K562 (cell line): ENCODE results near the gene UMAD1. TPM values are rescaled to one million over a fixed set of nuclear protein-coding genes. Genes with fewer than 3 reads are reported as not detected.

Experiments used
- ATAC-seq: fragments of 200-7000 bp; cut with Tn5 transposase; 3 replicates; pipeline ENCODE4 v1.9.1; 2020; ENCODE audit warnings: moderate library complexity
- BruUV-seq: library from RNA; stranded (reverse); fragments of 400-500 nt; replicated peaks from 2 replicates; lab custom pipeline; 2021; lab: Mats Ljungman, UMichigan
- CTCF ChIA-PET: fragments of 300-600 bp; formaldehyde crosslinking; extraction: SDS; loops from one replicate; lab custom pipeline; 2021; ENCODE audit warnings: low intra/inter-chr PET ratio; lab: Yijun Ruan, JAX
- POLR2A ChIA-PET: fragments of 300-600, 350-650 bp; sonication (Branson Sonifier 250); formaldehyde crosslinking; extraction: SDS; loops from one replicate; lab custom pipeline; 2021; ENCODE audit warnings: antibody characterized with exemption, inconsistent platforms; lab: Yijun Ruan, JAX
- DNase-seq, 4 experiments: peaks; one replicate each; pipeline versions ENCODE4 v3.0.0 to v3.0.0-alpha.2; 2011 to 2018; ENCODE audit warnings: low spot score in 3 of 4, mixed read lengths in 3 of 4; ENCODE audit errors: extremely low read depth in 1 of 4
- FAIRE-seq: peaks from 2 replicates; lab custom pipeline; 2011; peaks lifted over from hg19 to GRCh38; lab: Jason Lieb, UNC
- H2AFZ ChIP-seq: 2 replicates; pipeline ENCODE4 v1.6.0; 2011; ENCODE audit warnings: low read depth, low read length, control low read depth, inconsistent platforms
- H3K27ac ChIP-seq: fragments of 200-600 bp; 3 replicates; pipeline ENCODE4 v1.8.0; 2011; ENCODE audit warnings: low read depth, mild to moderate bottlenecking, control low read depth, inconsistent platforms, low read length, moderate library complexity, mixed read lengths; ENCODE audit errors: extremely low read depth
- H3K27me3 ChIP-seq, 2 experiments: fragments of 300-600 bp in 1 of 2; 2 replicates in 1 of 2; 3 replicates in 1 of 2; pipeline versions ENCODE4 v1.6.0 to v1.8.0; 2011; ENCODE audit warnings: inconsistent platforms in 2 of 2, low read length in 2 of 2, mild to moderate bottlenecking in 1 of 2, mixed read lengths in 1 of 2, moderate library complexity in 1 of 2; ENCODE audit not compliant: control insufficient read depth in 2 of 2, insufficient read depth in 2 of 2
- H3K36me3 ChIP-seq: fragments of 300-600 bp; 3 replicates; pipeline ENCODE4 v1.8.0; 2011; ENCODE audit warnings: mild to moderate bottlenecking, low read length, inconsistent platforms; ENCODE audit not compliant: control insufficient read depth, insufficient read depth
- H3K4me1 ChIP-seq, 2 experiments: fragments of 200-600 bp in 1 of 2; replicated peaks in 1 of 2; 2 replicates in 1 of 2; 3 replicates in 1 of 2; pipeline versions ENCODE4 v1.5.1 to v1.8.0; 2011; ENCODE audit warnings: inconsistent platforms in 2 of 2, low read length in 2 of 2, mild to moderate bottlenecking in 1 of 2, mixed read lengths in 1 of 2, moderate library complexity in 1 of 2; ENCODE audit not compliant: control insufficient read depth in 2 of 2, insufficient read depth in 2 of 2
- H3K4me2 ChIP-seq: 2 replicates; pipeline ENCODE4 v1.6.1; 2011; ENCODE audit warnings: low read length, control low read depth, inconsistent platforms, mixed read lengths; ENCODE audit not compliant: insufficient read depth
- H3K4me3 ChIP-seq: fragments of 200-600 bp; sonication (generic), shearing (Covaris generic); 2 replicates; pipeline ENCODE4 v1.5.1; 2016; ENCODE audit warnings: control low read depth, inconsistent platforms
- H3K79me2 ChIP-seq: fragments of 200-600 bp; 3 replicates; pipeline ENCODE4 v1.8.0; 2011; ENCODE audit warnings: low read length, inconsistent platforms; ENCODE audit not compliant: control insufficient read depth, insufficient read depth
- H3K9ac ChIP-seq, 2 experiments: 2 replicates each; pipeline versions ENCODE4 v1.6.0 to v1.6.1; 2011; ENCODE audit warnings: low read depth in 2 of 2, low read length in 2 of 2, control low read depth in 1 of 2, inconsistent platforms in 1 of 2, mild to moderate bottlenecking in 1 of 2, mixed read lengths in 1 of 2; ENCODE audit not compliant: insufficient read depth in 1 of 2
- H3K9me1 ChIP-seq: one replicate; pipeline ENCODE4 v1.6.0; 2011; ENCODE audit warnings: inconsistent platforms, mild to moderate bottlenecking, low read length, moderate library complexity; ENCODE audit not compliant: control insufficient read depth, insufficient read depth
- H3K9me3 ChIP-seq: replicated peaks from 2 replicates; pipeline ENCODE4 v1.5.1; 2011; ENCODE audit warnings: low read depth, low read length, inconsistent platforms; ENCODE audit not compliant: control insufficient read depth, insufficient read depth
- H4K20me1 ChIP-seq: replicated peaks from 2 replicates; pipeline ENCODE4 v1.6.1; 2011; ENCODE audit warnings: low read length, inconsistent platforms, mixed read lengths; ENCODE audit not compliant: control insufficient read depth, insufficient read depth
- ATF6 ChIP-seq: sonication (generic); formaldehyde crosslinking; IDR thresholded peaks from 2 replicates; pipeline ENCODE4 v1.4.0; 2020; ENCODE audit warnings: mild to moderate bottlenecking, missing genetic modification reagents
- CBFA2T2 ChIP-seq: fragments of 450-650 bp; conservative IDR thresholded peaks from 2 replicates; pipeline ENCODE4 v1.6.1; 2017; ENCODE audit warnings: mild to moderate bottlenecking
- CBX2 ChIP-seq: fragments of 200-600 bp; sonication (generic); IDR thresholded peaks from one replicate; pipeline ENCODE4 v1.6.1; 2012; ENCODE audit warnings: mild to moderate bottlenecking, low read length, inconsistent platforms; ENCODE audit not compliant: insufficient read depth, poor library complexity, severe bottlenecking
- CC2D1A ChIP-seq: fragments of 450-650 bp; IDR thresholded peaks from 2 replicates; pipeline ENCODE4 v1.6.1; 2017; ENCODE audit warnings: mild to moderate bottlenecking
- COPS2 ChIP-seq: fragments of 450-650 bp; conservative IDR thresholded peaks from 2 replicates; pipeline ENCODE4 v1.6.1; 2016; ENCODE audit warnings: mild to moderate bottlenecking, moderate library complexity
- GABPB2 ChIP-seq: fragments of 250-450 bp; sonication (Bioruptor Pico); conservative IDR thresholded peaks from 2 replicates; pipeline ENCODE4 v1.5.1; 2021; ENCODE audit warnings: mild to moderate bottlenecking
- HNRNPLL ChIP-seq: fragments of 200-400 bp; formaldehyde crosslinking; IDR thresholded peaks from 2 replicates; pipeline ENCODE4 v1.6.1; 2017; ENCODE audit warnings: low read length, low read depth, mild to moderate bottlenecking; ENCODE audit not compliant: poor library complexity, severe bottlenecking
- JUND ChIP-seq, 2 experiments: IDR thresholded peaks; 2 replicates in 1 of 2; 3 replicates in 1 of 2; pipeline ENCODE4 v1.6.1; 2011; ENCODE audit warnings: borderline replicate concordance in 2 of 2, low read depth in 2 of 2, low read length in 2 of 2, improper control_type of control experiment in 1 of 2, missing biosample characterization in 1 of 2, missing genetic modification characterization in 1 of 2, missing genetic modification reagents in 1 of 2
- MECOM ChIP-seq: fragments of 250-450 bp; sonication (Bioruptor Pico); IDR thresholded peaks from 2 replicates; pipeline ENCODE4 v1.8.0; 2022; ENCODE audit warnings: inconsistent platforms
- NFATC3 ChIP-seq: fragments of 450-650 bp; IDR thresholded peaks from 2 replicates; pipeline ENCODE4 v1.6.1; 2017; ENCODE audit warnings: mild to moderate bottlenecking
- SLC30A9 ChIP-seq: fragments of 250-450 bp; sonication (Bioruptor Pico); IDR thresholded peaks from 2 replicates; pipeline ENCODE4 v1.8.0; 2022; ENCODE audit warnings: mild to moderate bottlenecking, moderate library complexity
- TARDBP ChIP-seq: fragments of 450-650 bp; IDR thresholded peaks from 2 replicates; pipeline ENCODE4 v1.6.1; 2016
- TCFL5 ChIP-seq: fragments of 250-450 bp; sonication (Bioruptor Pico); conservative IDR thresholded peaks from 2 replicates; pipeline ENCODE4 v1.6.1; 2021; ENCODE audit warnings: mild to moderate bottlenecking, moderate library complexity, matching md5 sums
- ZKSCAN1 ChIP-seq: fragments of 150-350 bp; IDR thresholded peaks from 2 replicates; pipeline ENCODE4 v1.6.1; 2016; ENCODE audit warnings: low read depth, low read length
- ZNF609 ChIP-seq: sonication (generic); formaldehyde crosslinking; IDR thresholded peaks from 2 replicates; pipeline ENCODE4 v1.8.1; 2023; ENCODE audit warnings: missing genetic modification reagents, mild to moderate bottlenecking, borderline replicate concordance
- WGBS: fragments of 100-300 bp; shearing (Covaris generic); methylation state at CpG from one replicate; pipeline ENCODE4 v1.1.6; 2016; ENCODE audit warnings: low coverage, mixed read lengths; ENCODE audit not compliant: insufficient coverage; ENCODE audit errors: missing lambda C conversion rate; 5-methylcytosine and 5-hydroxymethylcytosine counted together
- in situ Hi-C: fragments of 300-500 bp; cut with MboI; formaldehyde crosslinking; loops from 4 replicates; pipeline ENCODE4 v1.15.0; 2018; ENCODE audit warnings: inconsistent platforms, mixed read lengths
- intact Hi-C: fragments of 100-400 bp; cut with micrococcal nuclease; formaldehyde crosslinking; loops from 2 replicates; pipeline ENCODE4 v1.14.2; 2022
- polyA plus RNA-seq, 8 experiments: library from polyadenylated mRNA; depleted of rRNA in 4 of 8; stranded (reverse) in 5 of 8; unstranded in 3 of 8; fragments of >200 nt; fragmentation: Nextera tagmentation in 2 of 8; fragmentation: Illumina TruSeq in 1 of 8; extraction: Ambion mirVana in 2 of 8; extraction: Trizol in 1 of 8; gene quantifications; 2 replicates each; pipeline versions ENCODE4 v1.2.1 to v1.2.3, GENCODE V29; 2011 to 2014; ENCODE audit warnings: inconsistent platforms in 1 of 8, missing spikeins in 1 of 8
- total RNA-seq, 7 experiments: library from RNA; depleted of rRNA in 6 of 7; stranded (reverse); fragments of >200 nt in 6 of 7; fragmentation: Illumina TruSeq in 2 of 7; extraction: Trizol in 2 of 7; gene quantifications; 2 replicates each; pipeline versions ENCODE4 v1.2.1 to v1.2.3, GENCODE V29; 2011 to 2021; ENCODE audit warnings: low replicate concordance in 1 of 7

UMAD1 gene
- total and polyA plus RNA-seq, 9 of the 15 experiments (the other 6 are each of a cell fraction or from before 2014, with no cell fraction given), result 9.0 to 26.7 (median 13.3) TPM

- no peak overlapping the region for H3K4me2 ChIP-seq
- no peaks in the 10 kb centered on the region for H3K27me3 ChIP-seq
- in situ Hi-C loops (no loop called here), intact Hi-C loops (no loop called here)
- no peak overlapping the region for H2AFZ ChIP-seq
- no peak overlapping the region for H3K4me3 ChIP-seq
- TF ChIP-seq ATF6 (CRISPR knock-in tag) (no peak), CC2D1A (no peak), HNRNPLL (no peak), ZKSCAN1 (no peak), TCFL5 (no peak), CBFA2T2 (no peak), COPS2 (no peak), SLC30A9 (no peak), JUND (IDR thresholded peaks at IDR 0.05; ENCODE audit: borderline replicate concordance, low read depth, low read length) (no peak), JUND (tag; IDR thresholded peaks at IDR 0.05; ENCODE audit: borderline replicate concordance, low read depth, low read length) (no peak), NFATC3 (no peak), ZNF609 (CRISPR knock-in tag) (no peak), CBX2 (no peak), TARDBP (no peak), MECOM (CRISPR knock-in tag) (no peak), GABPB2 (CRISPR knock-in tag) (no peak)
- H4K20me1 ChIP-seq, result no peaks in the 10 kb centered on the region
- 38% methylated on average over 7 of the region's 7 CpGs for WGBS
- no peaks in the 10 kb centered on the region for H3K4me1 ChIP-seq
- DNase-seq, result no peak
- no peaks in the 10 kb centered on the region for H3K36me3 ChIP-seq
- no TSS peak for BruUV-seq
- ATAC-seq, result no peak
- no peaks in the 10 kb centered on the region for H3K9me1 ChIP-seq
- CTCF ChIA-PET, result no interaction called here
- H3K9me3 ChIP-seq, result no peaks in the 10 kb centered on the region
- no peak for FAIRE-seq
- no peak overlapping the region for H3K27ac ChIP-seq
- POLR2A ChIA-PET, result interaction anchor here (0.8 to 1.8 kb wide), 2 partner anchors 17 to 152 kb away, joined by 3 to 4 read pairs; no protein-coding TSS in a partner anchor
- H3K9ac ChIP-seq, result no peak overlapping the region
- no peaks in the 10 kb centered on the region for H3K79me2 ChIP-seq
Measured at GRCh38 chr7:7841027-7841426, 200.5 kb downstream of the UMAD1 start.
